Right cardiac atrium (tissue), 5 donors: Measurements from ENCODE around the gene SNRPD2. TPM values are rescaled to one million over a fixed set of nuclear protein-coding genes. Genes with fewer than 3 reads are reported as not detected.
"Not testable (repeated sequence)": the region's sequence is repeated elsewhere in the genome, so short reads cannot be mapped to it uniquely, and the experiment has no call there.

Experiments used
- ATAC-seq, 2 donors: fragments of 200-7000 bp; cut with Tn5 transposase; one replicate each; pipeline versions ENCODE4 v1.8.0 to v1.9.1; 2020; ENCODE audit warnings: moderate library complexity in 2 of 2, mild to moderate bottlenecking in 1 of 2
- DNase-seq, 3 donors: peaks; one replicate each; pipeline ENCODE4 v3.0.0-alpha.2; 2020
- H3K27ac ChIP-seq: one replicate; pipeline ENCODE4 v1.5.1; 2013; ENCODE audit warnings: mild to moderate bottlenecking, low read length, control low read depth, moderate library complexity
- H3K27me3 ChIP-seq: one replicate; pipeline ENCODE4 v1.6.1; 2013; ENCODE audit not compliant: control insufficient read depth, insufficient read depth
- H3K4me1 ChIP-seq: one replicate; pipeline ENCODE4 v1.6.1; 2013; ENCODE audit warnings: low read length; ENCODE audit not compliant: control insufficient read depth, insufficient read depth
- H3K4me3 ChIP-seq: one replicate; pipeline ENCODE4 v1.5.1; 2013; ENCODE audit warnings: low read length, control low read depth
- H3K9me3 ChIP-seq: one replicate; pipeline ENCODE4 v1.6.1; 2013; ENCODE audit warnings: low read length; ENCODE audit not compliant: control insufficient read depth
- WGBS: extraction: QIAGEN DNeasy Blood & Tissue Kit; methylation state at CpG from one replicate; pipeline ENCODE4 v1.1.7; 2013; 5-methylcytosine and 5-hydroxymethylcytosine counted together
- intact Hi-C, 4 donors: fragments of 100-400 bp; cut with DNase I; formaldehyde crosslinking; loops; one replicate each; pipeline versions ENCODE4 v1.11.0 to v1.14.0; 2022 to 2023
- long read RNA-seq, 4 donors: library from polyadenylated mRNA; unstranded; transcript quantifications; one replicate each; pipeline ENCODE4 v2.0.0, GENCODE V29; 2020 to 2021
- polyA plus RNA-seq: library from polyadenylated mRNA; stranded (reverse); fragments of 200-250 nt; gene quantifications from one replicate; pipeline ENCODE4 v1.2.3, GENCODE V29; 2013
- total RNA-seq, 4 donors: library from RNA; stranded (reverse); fragmentation: NEBNext Ultra II Directional; extraction: Animal tissue kit (Norgen Biotek cat#: 25700); gene quantifications; one replicate each; pipeline ENCODE4 v1.2.1, GENCODE V29; 2021
- donor health status: healthy with polysubstance abuse.
- donor health status: DM: no; HTN: yes; CAD: no.
- donor health status: DM: no; HTN: no; CAD: no.
- donor health status: DM: no; HTN: yes; CAD: no; lungs with severe emphysema.
- donor health status: DM: yes; HTN: yes; CAD: no.

Gene SNRPD2
- total RNA-seq, result 100 to 1,000 TPM; 246 to 297 (median 285) TPM
- polyA plus RNA-seq, result 281 TPM
- long read RNA-seq, donor 1, transcript SNRPD2-201 (3 exons, 901 nt), result major isoform, 55 of 57 reads
- long read RNA-seq, donor 1, partial matches to known transcripts, result 1 of 57 reads
- long read RNA-seq, donor 1, other reads (novel, unspliced or antisense), result 1 of 57 reads
- long read RNA-seq, donor 2, transcript SNRPD2-201 (3 exons, 901 nt), result major isoform, 74 of 89 reads
- long read RNA-seq, donor 2, partial matches to known transcripts, result 3 of 89 reads
- long read RNA-seq, donor 2, other reads (novel, unspliced or antisense), result 12 of 89 reads
- long read RNA-seq, donor 3, transcript SNRPD2-201 (3 exons, 901 nt), result major isoform, 18 of 24 reads
- long read RNA-seq, donor 3, partial matches to known transcripts, result 2 of 24 reads
- long read RNA-seq, donor 3, other reads (novel, unspliced or antisense), result 3 of 24 reads
- long read RNA-seq, donor 4, transcript SNRPD2-201 (3 exons, 901 nt), result major isoform, 41 of 55 reads
- long read RNA-seq, donor 4, partial matches to known transcripts, result 1 of 55 reads
- long read RNA-seq, donor 4, other reads (novel, unspliced or antisense), result 13 of 55 reads

GRCh38 chr19:45691516-45692186, at the start of gene SNRPD2:
Gene SNRPD2, minus strand, starts transcription at chr19:45691953. Its CDS starts 65 bp downstream, at chr19:45691888.
- intact Hi-C loops, result loop anchor here in 1 of 4 donors (5.0 kb wide), 1 partner anchor 76 kb away; the partner anchor contains the start of gene SIX5
- no peaks in the 10 kb centered on the region for H3K9me3 ChIP-seq
- under 1% methylated on average over 36 of the region's 36 CpGs for WGBS
- H3K4me3 ChIP-seq, result peak within 1 kb of the TSS; percentile 66
- H3K4me1 ChIP-seq, result no peaks in the 10 kb centered on the region
- H3K27me3 ChIP-seq, result no peaks in the 10 kb centered on the region
- DNase-seq (peak; percentile 93 to 97 (median 96)), ATAC-seq (peak; percentile 88 to 89)
- H3K27ac ChIP-seq, result peak within 1 kb of the TSS; percentile 73

- intact Hi-C loops, result no loop called here
- ATAC-seq, result no peak
Measured at GRCh38 chr19:45739498-45740439, 48.0 kb upstream of the SNRPD2 start.

GRCh38 chr19:45733160-45733810, 41.5 kb upstream of the SNRPD2 start, which contains the start of gene MEIOSIN:
Gene MEIOSIN, plus strand, starts transcription at chr19:45733439. Its CDS starts 1,938 bp downstream, at chr19:45735377.
- Histone ChIP-seq H3K4me1 (peaks cover 3% of the 10 kb centered on the region), H3K9me3 (no peaks in the 10 kb centered on the region), H3K27ac (no peak within 1 kb of the TSS), H3K4me3 (no peak within 1 kb of the TSS), H3K27me3 (no peaks in the 10 kb centered on the region)
- DNase-seq (peak in 2 of 3 donors; percentile 57 to 66), ATAC-seq (no peak)
- 89% methylated on average over 59 of the region's 59 CpGs for WGBS
- intact Hi-C loops, result no loop called here

More at GRCh38 chr19:45739498-45740439, 48.0 kb upstream of the SNRPD2 start:
- 83% methylated on average over 10 of the region's 10 CpGs for WGBS
- Histone ChIP-seq H3K4me1 (no peaks in the 10 kb centered on the region), H3K4me3 (no peak overlapping the region), H3K9me3 (no peaks in the 10 kb centered on the region), H3K27me3 (no peaks in the 10 kb centered on the region), H3K27ac (no peak overlapping the region)
- no peak for DNase-seq

GRCh38 chr19:45730368-45731288, 38.9 kb upstream of the SNRPD2 start, which contains the start of gene FBXO46:
Gene FBXO46, minus strand, starts transcription at chr19:45730896. Its CDS starts 17,401 bp downstream, at chr19:45713495.
- H3K27me3 ChIP-seq, result no peaks in the 10 kb centered on the region
- 1% methylated on average over 48 of the region's 48 CpGs for WGBS
- ATAC-seq, result peak; percentile 98
- intact Hi-C loops, result no loop called here
- peak within 1 kb of the TSS; percentile 85 for H3K4me3 ChIP-seq
- peaks cover 3% of the 10 kb centered on the region for H3K4me1 ChIP-seq
- peak; percentile 97 to 99 (median 98) for DNase-seq
- no peaks in the 10 kb centered on the region for H3K9me3 ChIP-seq
- H3K27ac ChIP-seq, result peak within 1 kb of the TSS; percentile 5

GRCh38 chr19:45729800-45730290, 38.1 kb upstream of the SNRPD2 start:
- 8% methylated on average over 10 of the region's 10 CpGs for whole genome bisulfite sequencing
- no peak overlapping the region for H3K27ac ChIP-seq
- intact Hi-C loops, result no loop called here

GRCh38 chr19:45728683-45729082, 36.9 kb upstream of the SNRPD2 start:
- H3K27ac ChIP-seq, H3K9me3 ChIP-seq, H3K27me3 ChIP-seq, DNase-seq, ATAC-seq, H3K4me1 ChIP-seq, intact Hi-C loops, H3K4me3 ChIP-seq: not testable (repeated sequence)
- WGBS, result 96% methylated on average over 18 of the region's 18 CpGs

More at GRCh38 chr19:45729800-45730290, 38.1 kb upstream of the SNRPD2 start:
- H3K27me3 ChIP-seq, result no peaks in the 10 kb centered on the region
- no peak for ATAC-seq
- DNase-seq, result no peak
- H3K4me3 ChIP-seq, result peak overlapping the region; percentile 85
- H3K4me1 ChIP-seq, result peaks cover 3% of the 10 kb centered on the region
- no peaks in the 10 kb centered on the region for H3K9me3 ChIP-seq

GRCh38 chr19:45720065-45720464, 28.3 kb upstream of the SNRPD2 start:
- H3K9me3 ChIP-seq, H3K27ac ChIP-seq, H3K4me3 ChIP-seq, intact Hi-C loops, DNase-seq, H3K4me1 ChIP-seq, ATAC-seq, H3K27me3 ChIP-seq: not testable (repeated sequence)
- 97% methylated on average over 11 of the region's 11 CpGs for WGBS

GRCh38 chr19:45717983-45718650, 26.4 kb upstream of the SNRPD2 start:
- ATAC-seq, result peak in 1 of 2 donors; percentile 0
- whole genome bisulfite sequencing, result 56% methylated on average over 12 of the region's 12 CpGs
- intact Hi-C loops, result loop anchor here in 1 of 4 donors (10.0 kb wide), 1 partner anchor 47 kb away; the partner anchor contains the start of gene SIX5
- no peak for DNase-seq
- Histone ChIP-seq H3K27me3 (no peaks in the 10 kb centered on the region), H3K9me3 (no peaks in the 10 kb centered on the region), H3K4me1 (peaks cover 7% of the 10 kb centered on the region), H3K27ac (peak overlapping the region; percentile 88), H3K4me3 (peak overlapping the region; percentile 47)
